ENCODE results near the gene MACO1.

DNA sequence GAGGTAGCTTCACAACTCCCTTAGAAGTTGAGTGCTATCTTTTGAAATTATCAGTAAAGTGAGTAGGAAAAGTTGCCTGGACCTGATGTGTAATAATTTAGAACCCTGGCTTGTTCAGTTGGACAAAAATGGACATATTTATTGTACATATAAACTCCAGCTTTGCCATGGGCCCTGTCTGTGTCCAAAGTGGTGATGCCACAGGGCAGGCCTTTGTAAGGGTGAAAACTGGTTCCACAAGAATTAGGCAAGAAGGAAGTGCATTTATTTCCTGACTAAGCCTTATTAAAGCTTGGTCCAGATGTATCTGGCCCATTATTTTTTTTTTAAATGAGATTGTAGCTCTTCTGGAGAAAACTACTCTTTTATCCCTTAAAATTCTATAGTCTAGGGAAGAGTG lies 47.9 kb downstream of the MACO1 start:
- TF ChIP-seq, protein P1, sequence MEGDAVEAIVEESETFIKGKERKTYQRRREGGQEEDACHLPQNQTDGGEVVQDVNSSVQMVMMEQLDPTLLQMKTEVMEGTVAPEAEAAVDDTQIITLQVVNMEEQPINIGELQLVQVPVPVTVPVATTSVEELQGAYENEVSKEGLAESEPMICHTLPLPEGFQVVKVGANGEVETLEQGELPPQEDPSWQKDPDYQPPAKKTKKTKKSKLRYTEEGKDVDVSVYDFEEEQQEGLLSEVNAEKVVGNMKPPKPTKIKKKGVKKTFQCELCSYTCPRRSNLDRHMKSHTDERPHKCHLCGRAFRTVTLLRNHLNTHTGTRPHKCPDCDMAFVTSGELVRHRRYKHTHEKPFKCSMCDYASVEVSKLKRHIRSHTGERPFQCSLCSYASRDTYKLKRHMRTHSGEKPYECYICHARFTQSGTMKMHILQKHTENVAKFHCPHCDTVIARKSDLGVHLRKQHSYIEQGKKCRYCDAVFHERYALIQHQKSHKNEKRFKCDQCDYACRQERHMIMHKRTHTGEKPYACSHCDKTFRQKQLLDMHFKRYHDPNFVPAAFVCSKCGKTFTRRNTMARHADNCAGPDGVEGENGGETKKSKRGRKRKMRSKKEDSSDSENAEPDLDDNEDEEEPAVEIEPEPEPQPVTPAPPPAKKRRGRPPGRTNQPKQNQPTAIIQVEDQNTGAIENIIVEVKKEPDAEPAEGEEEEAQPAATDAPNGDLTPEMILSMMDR (IDR thresholded peaks at IDR 0.05; ENCODE audit: insufficient read depth, low read length, poor library complexity, severe bottlenecking), result no peak
- TF ChIP-seq EZH2phosphoT487 (conservative IDR thresholded peaks at IDR 0.05; ENCODE audit: low read length), result no peak

Measured in SU-DHL-6 (cell line).